ENCODE results near the gene ITIH3. TPM values are rescaled to one million over a fixed set of nuclear protein-coding genes. Genes with fewer than 3 reads are reported as not detected.

ITIH3 gene
- total and polyA plus RNA-seq, 10 of the 15 experiments (the other 5 are each of a cell fraction or from before 2014, with no cell fraction given) = 0.07 to 0.17 (median 0.15) TPM; not detected in 7

GRCh38 chr3:52841211-52841980 lies 46.8 kb downstream of the ITIH3 start:
- Histone ChIP-seq H2AFZ (ENCODE audit: control insufficient read depth, low read depth, low read length) (no peak overlapping the region), H3K4me3 (no peak overlapping the region), H3K4me1 (ENCODE audit: control insufficient read depth, insufficient read depth, low read length) (peaks cover 5% of the 10 kb centered on the region), H3K9ac (ENCODE audit: control insufficient read depth, insufficient read depth, low read length) (no peak overlapping the region), H3K27me3 (replicated peaks in 1 of 2; ENCODE audit: control insufficient read depth in 2 of 2, insufficient read depth in 2 of 2, low read length in 1 of 2) (no peaks in the 10 kb centered on the region), H3K9me3 (replicated peaks; ENCODE audit: control insufficient read depth, insufficient read depth, low read length) (no peaks in the 10 kb centered on the region), H3K36me3 (ENCODE audit: control insufficient read depth in 2 of 2, insufficient read depth in 2 of 2, low read length in 1 of 2) (peaks cover 6% of the 10 kb centered on the region in 2 experiments; a peak in 3 of 4 replicates), H4K20me1 (ENCODE audit: control insufficient read depth, insufficient read depth) (no peaks in the 10 kb centered on the region), H3K27ac (ENCODE audit: control insufficient read depth, insufficient read depth) (no peak overlapping the region), H3K79me2 (ENCODE audit: control insufficient read depth, insufficient read depth, low read length) (no peaks in the 10 kb centered on the region), H3K4me2 (ENCODE audit: control insufficient read depth, insufficient read depth) (no peak overlapping the region)
- TF ChIP-seq RUNX3 (IDR thresholded peaks at IDR 0.05; ENCODE audit: low read length) (peak; percentile 46; the same call in 1 of the 2 replicates), EED (IDR thresholded peaks at IDR 0.05; ENCODE audit: low read depth) (0 out of 2 replicates have a peak, but pooled peaks have one; percentile 23), PML (IDR thresholded peaks at IDR 0.05; ENCODE audit: low read length) (no peak)
- in situ Hi-C loops (cut with MboI) (loop anchor here (10.0 kb wide), 1 partner anchor 233 kb away; no protein-coding TSS in a partner anchor), intact Hi-C loops (cut with micrococcal nuclease; ENCODE audit: unreplicated experiment) (no loop called here)
- no peak for ATAC-seq
- ChIA-PET POLR2A (no interaction called here), SMC1A (ENCODE audit: uncharacterized antibody, unreplicated experiment) (interaction anchor here (0.7 kb wide), 1 partner anchor 94 kb away, joined by 5 read pairs; no protein-coding TSS in a partner anchor), RAD21 (ENCODE audit: unreplicated experiment) (interaction anchor here (0.6 kb wide), 1 partner anchor 207 kb away, joined by 3 read pairs; no protein-coding TSS in a partner anchor), CTCF (interaction anchor here (0.6 to 2.0 kb wide), 2 partner anchors 90 to 178 kb away, joined by 4 to 5 read pairs; no protein-coding TSS in a partner anchor)
- no peak for DNase-seq (ENCODE audit: low read depth, low spot score)
- 84% methylated on average over 12 of the region's 12 CpGs for WGBS (ENCODE audit: insufficient coverage, insufficient replicate concordance, low lambda C conversion rate, missing lambda C conversion rate)
- no peak for FAIRE-seq
- BruUV-seq (replicated peaks) = no TSS peak

- RAD21 ChIA-PET (ENCODE audit: unreplicated experiment) = interaction anchor here (0.6 kb wide), 1 partner anchor 207 kb away, joined by 3 read pairs; no protein-coding TSS in a partner anchor
- peaks cover 8% of the 10 kb centered on the region for H3K4me1 ChIP-seq (ENCODE audit: control insufficient read depth, insufficient read depth, low read length)
- TF ChIP-seq KDM1A (IDR thresholded peaks at IDR 0.05; ENCODE audit: borderline replicate concordance) (no peak), RBBP5 (conservative IDR thresholded peaks at IDR 0.05) (no peak), SMAD1 (IDR thresholded peaks at IDR 0.05; ENCODE audit: low read depth, partially characterized antibody) (no peak), IRF4 (IDR thresholded peaks at IDR 0.05; ENCODE audit: low read depth, low read length) (no peak)
- TF ChIP-seq, protein P1, sequence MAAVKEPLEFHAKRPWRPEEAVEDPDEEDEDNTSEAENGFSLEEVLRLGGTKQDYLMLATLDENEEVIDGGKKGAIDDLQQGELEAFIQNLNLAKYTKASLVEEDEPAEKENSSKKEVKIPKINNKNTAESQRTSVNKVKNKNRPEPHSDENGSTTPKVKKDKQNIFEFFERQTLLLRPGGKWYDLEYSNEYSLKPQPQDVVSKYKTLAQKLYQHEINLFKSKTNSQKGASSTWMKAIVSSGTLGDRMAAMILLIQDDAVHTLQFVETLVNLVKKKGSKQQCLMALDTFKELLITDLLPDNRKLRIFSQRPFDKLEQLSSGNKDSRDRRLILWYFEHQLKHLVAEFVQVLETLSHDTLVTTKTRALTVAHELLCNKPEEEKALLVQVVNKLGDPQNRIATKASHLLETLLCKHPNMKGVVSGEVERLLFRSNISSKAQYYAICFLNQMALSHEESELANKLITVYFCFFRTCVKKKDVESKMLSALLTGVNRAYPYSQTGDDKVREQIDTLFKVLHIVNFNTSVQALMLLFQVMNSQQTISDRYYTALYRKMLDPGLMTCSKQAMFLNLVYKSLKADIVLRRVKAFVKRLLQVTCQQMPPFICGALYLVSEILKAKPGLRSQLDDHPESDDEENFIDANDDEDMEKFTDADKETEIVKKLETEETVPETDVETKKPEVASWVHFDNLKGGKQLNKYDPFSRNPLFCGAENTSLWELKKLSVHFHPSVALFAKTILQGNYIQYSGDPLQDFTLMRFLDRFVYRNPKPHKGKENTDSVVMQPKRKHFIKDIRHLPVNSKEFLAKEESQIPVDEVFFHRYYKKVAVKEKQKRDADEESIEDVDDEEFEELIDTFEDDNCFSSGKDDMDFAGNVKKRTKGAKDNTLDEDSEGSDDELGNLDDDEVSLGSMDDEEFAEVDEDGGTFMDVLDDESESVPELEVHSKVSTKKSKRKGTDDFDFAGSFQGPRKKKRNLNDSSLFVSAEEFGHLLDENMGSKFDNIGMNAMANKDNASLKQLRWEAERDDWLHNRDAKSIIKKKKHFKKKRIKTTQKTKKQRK (IDR thresholded peaks at IDR 0.05; ENCODE audit: low read depth, low read length) = no peak
- H3K9ac ChIP-seq (ENCODE audit: control insufficient read depth, insufficient read depth, low read length) = no peak overlapping the region
- H3K4me3 ChIP-seq = no peak overlapping the region
- H3K9me3 ChIP-seq (replicated peaks; ENCODE audit: control insufficient read depth, insufficient read depth, low read length) = no peaks in the 10 kb centered on the region
- H3K36me3 ChIP-seq (ENCODE audit: control insufficient read depth in 2 of 2, insufficient read depth in 2 of 2, low read length in 1 of 2) = peaks cover 6% of the 10 kb centered on the region in 2 experiments; a peak in 3 of 4 replicates
- intact Hi-C loops (cut with micrococcal nuclease; ENCODE audit: unreplicated experiment) (no loop called here), in situ Hi-C loops (cut with MboI) (loop anchor here (10.0 kb wide), 1 partner anchor 233 kb away; no protein-coding TSS in a partner anchor)
- WGBS (ENCODE audit: insufficient coverage, insufficient replicate concordance, low lambda C conversion rate, missing lambda C conversion rate) = 78% methylated on average over 12 of the region's 12 CpGs
- FAIRE-seq (no peak), ATAC-seq (no peak), DNase-seq (ENCODE audit: low read depth, low spot score) (no peak)
- no peak overlapping the region for H3K27ac ChIP-seq (ENCODE audit: control insufficient read depth, insufficient read depth)
- no peaks in the 10 kb centered on the region for H3K27me3 ChIP-seq (replicated peaks in 1 of 2; ENCODE audit: control insufficient read depth in 2 of 2, insufficient read depth in 2 of 2, low read length in 1 of 2)
- H2AFZ ChIP-seq (ENCODE audit: control insufficient read depth, low read depth, low read length) = no peak overlapping the region
- SMC1A ChIA-PET (ENCODE audit: uncharacterized antibody, unreplicated experiment) = no interaction called here
- CTCF ChIA-PET = interaction anchor here (0.6 to 2.0 kb wide), 3 partner anchors 90 to 651 kb away, joined by 3 to 5 read pairs (median 4); no protein-coding TSS in a partner anchor
- BruUV-seq (replicated peaks) = no TSS peak
- H3K4me2 ChIP-seq (ENCODE audit: control insufficient read depth, insufficient read depth) = no peak overlapping the region
- H4K20me1 ChIP-seq (ENCODE audit: control insufficient read depth, insufficient read depth) = no peaks in the 10 kb centered on the region
- H3K79me2 ChIP-seq (ENCODE audit: control insufficient read depth, insufficient read depth, low read length) = no peaks in the 10 kb centered on the region
- POLR2A ChIA-PET = no interaction called here
Measured at GRCh38 chr3:52841981-52842340, 47.4 kb downstream of the ITIH3 start.
